Esophagus (tissue), 2 donors: ENCODE data around the gene DMD. TPM values are rescaled to one million over a fixed set of nuclear protein-coding genes. Genes with fewer than 3 reads are reported as not detected.

ENCODE experiments used
- H3K27ac ChIP-seq, 2 donors: one replicate each; pipeline ENCODE4 v1.5.1; 2013; ENCODE audit warnings: low read depth in 2 of 2, mild to moderate bottlenecking in 2 of 2, inconsistent platforms in 1 of 2, low read length in 1 of 2, moderate library complexity in 1 of 2
- H3K27me3 ChIP-seq, 2 donors: one replicate each; pipeline ENCODE4 v1.6.1; 2013; ENCODE audit warnings: low read length in 2 of 2, control low read depth in 1 of 2, mild to moderate bottlenecking in 1 of 2; ENCODE audit not compliant: insufficient read depth in 2 of 2, control insufficient read depth in 1 of 2
- H3K36me3 ChIP-seq, 2 donors: one replicate each; pipeline ENCODE4 v1.6.1; 2013; ENCODE audit warnings: low read length in 1 of 2; ENCODE audit not compliant: control insufficient read depth in 2 of 2, insufficient read depth in 2 of 2
- H3K4me1 ChIP-seq, 2 donors: one replicate each; pipeline ENCODE4 v1.6.1; 2013; ENCODE audit warnings: low read length in 1 of 2; ENCODE audit not compliant: control insufficient read depth in 2 of 2, insufficient read depth in 2 of 2
- H3K4me3 ChIP-seq, 2 donors: one replicate each; pipeline ENCODE4 v1.5.1; 2013; ENCODE audit warnings: low read length in 2 of 2, mild to moderate bottlenecking in 2 of 2, low read depth in 1 of 2, moderate library complexity in 1 of 2
- H3K9me3 ChIP-seq, 2 donors: one replicate each; pipeline ENCODE4 v1.6.1; 2013; ENCODE audit warnings: mild to moderate bottlenecking in 2 of 2, low read depth in 1 of 2, low read length in 1 of 2, moderate library complexity in 1 of 2; ENCODE audit not compliant: control insufficient read depth in 2 of 2, insufficient read depth in 1 of 2
- WGBS, 2 donors: extraction: QIAGEN DNeasy Blood & Tissue Kit; methylation state at CpG; one replicate each; pipeline ENCODE4 v1.1.7; 2013; 5-methylcytosine and 5-hydroxymethylcytosine counted together
- polyA plus RNA-seq, 2 donors: library from polyadenylated mRNA; stranded (reverse); fragments of 200-250 nt; gene quantifications; one replicate each; pipeline ENCODE4 v1.2.3, GENCODE V29; 2013
- donor health status: healthy with polysubstance abuse.
- donor health status: Bipolar disorder and iron deficiency.

The DMD gene
- polyA plus RNA-seq, 2 donors, result 2.4 to 3.6 TPM

GRCh38 chrX:31702222-31702621 lies 1509.1 kb downstream of the DMD start:
- Histone ChIP-seq H3K36me3 (no peaks in the 10 kb centered on the region), H3K9me3 (no peaks in the 10 kb centered on the region), H3K27ac (no peak overlapping the region), H3K4me3 (no peak overlapping the region), H3K4me1 (no peaks in the 10 kb centered on the region), H3K27me3 (no peaks in the 10 kb centered on the region)
- 73 to 77% methylated on average over 2 of the region's 2 CpGs for WGBS, 2 donors

DNA sequence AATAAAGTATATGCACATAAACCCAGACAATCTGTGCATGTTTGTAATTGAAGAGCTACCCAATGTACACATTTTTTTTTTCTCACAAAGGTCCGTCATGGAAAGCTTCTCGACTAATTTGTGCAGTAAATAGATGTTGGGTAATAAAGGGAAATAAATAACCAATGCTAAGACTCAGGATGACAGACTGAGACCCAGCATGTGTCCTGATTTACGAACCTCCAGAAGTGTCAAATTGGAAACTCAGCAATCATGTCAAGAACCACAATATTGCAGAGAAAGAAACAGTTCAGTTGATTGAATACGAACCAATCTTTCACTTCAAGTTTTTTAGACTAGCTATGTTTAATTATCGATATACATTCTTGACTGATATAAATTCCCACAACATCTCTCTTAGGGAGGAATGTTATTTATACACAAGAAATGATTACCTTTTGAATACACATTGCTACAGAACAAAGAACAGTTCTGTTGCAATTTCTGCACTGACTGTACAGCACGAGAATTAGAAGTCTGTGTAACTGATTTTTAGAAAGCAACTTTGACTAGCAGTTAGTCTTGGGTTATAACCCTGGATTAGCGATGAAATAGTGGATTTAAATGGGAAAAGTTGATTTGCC lies 1513.9 kb downstream of the DMD start:
- no peaks in the 10 kb centered on the region for H3K4me1 ChIP-seq
- H3K27ac ChIP-seq, result no peak overlapping the region
- H3K36me3 ChIP-seq, result no peaks in the 10 kb centered on the region
- no peaks in the 10 kb centered on the region for H3K9me3 ChIP-seq
- WGBS, 2 donors, result 57 to 68% methylated on average over 7 of the region's 7 CpGs
- no peaks in the 10 kb centered on the region for H3K27me3 ChIP-seq
- H3K4me3 ChIP-seq, result no peak overlapping the region

GRCh38 chrX:31679861-31680260 lies 1531.5 kb downstream of the DMD start:
- H3K27ac ChIP-seq, result no peak overlapping the region
- no peaks in the 10 kb centered on the region for H3K9me3 ChIP-seq
- no peak overlapping the region for H3K4me3 ChIP-seq

DNA sequence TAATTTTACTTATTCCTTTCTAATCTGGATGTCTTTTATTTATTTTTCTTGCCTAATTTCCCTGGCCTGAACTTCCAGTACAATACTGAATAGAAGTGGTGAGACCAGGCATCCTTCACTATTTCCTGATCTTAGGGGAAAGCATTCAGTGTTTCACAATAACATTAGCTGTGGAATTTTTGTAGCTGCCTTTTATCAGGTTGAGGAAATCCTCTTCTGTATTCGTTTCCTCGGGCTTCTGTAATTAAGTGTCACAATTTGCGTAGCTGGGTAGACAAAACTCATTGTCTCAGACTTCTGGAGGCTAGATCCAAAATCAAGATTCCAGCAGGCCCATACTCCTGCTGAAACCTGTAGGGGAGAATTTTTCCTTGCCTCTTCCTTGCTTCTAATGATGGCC lies 1541.1 kb downstream of the DMD start:
- no peak overlapping the region for H3K27ac ChIP-seq
- no peaks in the 10 kb centered on the region for H3K36me3 ChIP-seq
- 73 to 74% methylated on average over 3 of the region's 3 CpGs for WGBS, 2 donors
- H3K4me1 ChIP-seq, result no peaks in the 10 kb centered on the region
- H3K9me3 ChIP-seq, result no peaks in the 10 kb centered on the region
- no peak overlapping the region for H3K4me3 ChIP-seq
- H3K27me3 ChIP-seq, result no peaks in the 10 kb centered on the region

More at GRCh38 chrX:31679861-31680260, 1531.5 kb downstream of the DMD start:
- no peaks in the 10 kb centered on the region for H3K36me3 ChIP-seq
- H3K4me1 ChIP-seq, result no peaks in the 10 kb centered on the region
- H3K27me3 ChIP-seq, result no peaks in the 10 kb centered on the region

GRCh38 chrX:31665454-31665853 lies 1545.9 kb downstream of the DMD start:
- Histone ChIP-seq H3K27ac (no peak overlapping the region), H3K36me3 (no peaks in the 10 kb centered on the region), H3K4me3 (no peak overlapping the region), H3K9me3 (no peaks in the 10 kb centered on the region), H3K27me3 (no peaks in the 10 kb centered on the region), H3K4me1 (no peaks in the 10 kb centered on the region)
- 57 to 61% methylated on average over 4 of the region's 4 CpGs for WGBS, 2 donors

DNA sequence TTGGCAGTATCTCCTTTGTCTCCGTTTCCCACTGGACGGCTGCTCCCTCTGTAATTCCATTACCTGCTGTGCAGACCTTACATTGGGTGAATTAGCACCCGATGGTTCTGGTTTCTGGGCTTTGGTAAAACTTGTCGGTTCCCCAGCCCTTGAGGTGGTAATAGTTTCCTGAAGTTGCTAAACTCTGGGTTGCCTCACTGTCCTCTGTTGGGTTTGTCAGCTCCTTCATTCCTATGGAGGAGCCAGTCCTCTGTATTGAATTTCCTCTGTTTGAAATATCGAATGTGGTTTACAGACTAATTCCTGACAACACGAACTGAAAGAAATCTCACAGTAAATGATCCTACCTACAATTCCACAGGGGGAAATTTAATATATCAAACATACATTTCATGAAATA lies 1548.2 kb downstream of the DMD start:
- Histone ChIP-seq H3K4me1 (no peaks in the 10 kb centered on the region), H3K27me3 (no peaks in the 10 kb centered on the region), H3K36me3 (no peaks in the 10 kb centered on the region), H3K27ac (no peak overlapping the region), H3K4me3 (no peak overlapping the region), H3K9me3 (no peaks in the 10 kb centered on the region)
- 81 to 86% methylated on average over 6 of the region's 6 CpGs for WGBS, 2 donors

- H3K27ac ChIP-seq, result no peak overlapping the region
- no peaks in the 10 kb centered on the region for H3K27me3 ChIP-seq
- H3K9me3 ChIP-seq, result no peaks in the 10 kb centered on the region
- no peaks in the 10 kb centered on the region for H3K36me3 ChIP-seq
- H3K4me1 ChIP-seq, result no peaks in the 10 kb centered on the region
- H3K4me3 ChIP-seq, result no peak overlapping the region
- WGBS, 2 donors, result 51 to 53% methylated on average over 2 of the region's 2 CpGs
Measured at GRCh38 chrX:31661280-31661810, 1550.0 kb downstream of the DMD start.

GRCh38 chrX:31658360-31658759 lies 1553.0 kb downstream of the DMD start:
- Histone ChIP-seq H3K9me3 (no peaks in the 10 kb centered on the region), H3K4me3 (no peak overlapping the region), H3K4me1 (no peaks in the 10 kb centered on the region), H3K36me3 (no peaks in the 10 kb centered on the region), H3K27me3 (peaks cover 0 to 2% of the 10 kb centered on the region in 2 donors), H3K27ac (no peak overlapping the region)
- 2 to 4% methylated on average over 4 of the region's 4 CpGs for WGBS, 2 donors

GRCh38 chrX:31656013-31656412 lies 1555.3 kb downstream of the DMD start:
- H3K4me1 ChIP-seq, result no peaks in the 10 kb centered on the region
- no peak overlapping the region for H3K4me3 ChIP-seq
- H3K27me3 ChIP-seq, result peaks cover 0 to 2% of the 10 kb centered on the region in 2 donors
- H3K36me3 ChIP-seq, result no peaks in the 10 kb centered on the region
- H3K27ac ChIP-seq, result no peak overlapping the region
- H3K9me3 ChIP-seq, result no peaks in the 10 kb centered on the region

- no peak overlapping the region for H3K4me3 ChIP-seq
- H3K36me3 ChIP-seq, result no peaks in the 10 kb centered on the region
- no peak overlapping the region for H3K27ac ChIP-seq
- H3K27me3 ChIP-seq, result peaks cover 0 to 2% of the 10 kb centered on the region in 2 donors
- no peaks in the 10 kb centered on the region for H3K9me3 ChIP-seq
- H3K4me1 ChIP-seq, result no peaks in the 10 kb centered on the region
Measured at GRCh38 chrX:31653422-31653821, 1557.9 kb downstream of the DMD start.
